ENCODE measurements around the gene HMGCS1.

The HMGCS1 gene

DNA sequence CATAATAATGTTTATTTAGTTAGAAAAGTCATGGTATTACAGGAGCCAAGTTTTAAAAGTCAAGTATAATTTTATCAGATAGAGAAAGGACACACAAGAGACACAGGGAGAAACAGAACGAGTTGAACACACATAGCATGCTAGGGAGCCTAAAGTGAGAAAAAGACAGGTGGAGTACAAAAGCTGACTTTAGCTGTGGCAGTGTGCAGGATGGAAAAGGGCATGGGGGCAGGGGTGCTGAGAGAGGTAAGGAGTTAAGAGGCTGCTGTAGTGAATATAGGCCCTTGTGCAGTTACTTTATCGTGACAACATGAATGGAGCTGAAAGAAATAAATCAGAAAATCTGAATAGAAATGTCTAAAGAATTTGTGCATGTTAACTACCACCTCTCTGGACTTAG lies 18.0 kb downstream of the HMGCS1 start:
- Histone ChIP-seq H3K27ac (ENCODE audit: low read length) (no peak overlapping the region), H3K4me1 (ENCODE audit: control insufficient read depth, low read depth, low read length) (no peaks in the 10 kb centered on the region), H3K36me3 (ENCODE audit: control insufficient read depth, low read depth, low read length) (peaks cover 83% of the 10 kb centered on the region)

DNA sequence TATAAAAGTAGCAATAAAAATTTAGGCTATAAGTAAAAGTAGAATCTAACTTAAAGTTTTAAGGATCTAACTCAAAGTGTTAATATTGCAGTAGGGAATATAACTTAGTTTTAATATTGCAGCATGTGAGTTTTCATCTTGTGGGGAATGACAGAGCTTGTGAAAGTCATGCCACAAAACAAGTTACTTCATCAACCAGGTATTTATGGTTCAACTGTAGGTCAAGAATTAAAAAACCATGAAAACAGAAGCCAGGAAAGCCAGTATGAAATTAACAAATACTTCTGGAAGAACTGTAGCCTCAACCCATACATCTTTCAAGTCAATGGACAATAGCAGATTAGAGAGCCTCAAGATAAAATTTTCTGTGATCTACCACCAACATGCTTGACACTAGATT lies 19.0 kb downstream of the HMGCS1 start:
- Histone ChIP-seq H3K9ac (ENCODE audit: low read length) (no peak overlapping the region), H3K36me3 (ENCODE audit: control insufficient read depth, low read depth, low read length) (peaks cover 91% of the 10 kb centered on the region), H3K4me1 (ENCODE audit: control insufficient read depth, low read depth, low read length) (no peaks in the 10 kb centered on the region), H3K4me3 (ENCODE audit: low read length) (no peak overlapping the region), H3K9me3 (ENCODE audit: control insufficient read depth, low read depth, low read length) (no peaks in the 10 kb centered on the region), H3K27me3 (ENCODE audit: control insufficient read depth, insufficient read depth, low read length) (no peaks in the 10 kb centered on the region), H3K27ac (ENCODE audit: low read length) (no peak overlapping the region)

More for the DNA sequence above, 18.0 kb downstream of the HMGCS1 start:
- no peak overlapping the region for H3K9ac ChIP-seq (ENCODE audit: low read length)
- no peaks in the 10 kb centered on the region for H3K9me3 ChIP-seq (ENCODE audit: control insufficient read depth, low read depth, low read length)
- H3K4me3 ChIP-seq (ENCODE audit: low read length) = no peak overlapping the region
- no peaks in the 10 kb centered on the region for H3K27me3 ChIP-seq (ENCODE audit: control insufficient read depth, insufficient read depth, low read length)

DNA sequence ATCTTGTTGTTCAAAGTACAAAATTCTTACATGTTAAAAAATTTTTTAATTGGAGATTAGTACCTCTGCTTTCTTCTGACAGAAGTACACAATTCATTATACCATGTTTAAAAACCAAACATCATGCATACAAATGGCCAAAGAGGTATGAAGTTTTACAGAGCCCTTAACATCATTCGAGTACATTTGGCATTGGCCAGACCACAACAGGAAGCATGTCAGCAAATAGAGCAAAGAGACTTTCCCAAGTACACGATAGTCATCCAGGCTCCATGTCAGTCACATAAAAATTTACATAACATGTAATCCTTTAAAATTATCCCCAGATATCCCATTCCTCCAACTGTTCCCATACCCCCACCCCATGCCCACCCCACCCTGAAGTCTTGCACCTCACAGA lies 22.5 kb downstream of the HMGCS1 start:
- Histone ChIP-seq H3K27ac (ENCODE audit: low read length) (no peak overlapping the region), H3K4me3 (ENCODE audit: low read length) (no peak overlapping the region), H3K36me3 (ENCODE audit: control insufficient read depth, low read depth, low read length) (peaks cover 83% of the 10 kb centered on the region), H3K4me1 (ENCODE audit: control insufficient read depth, low read depth, low read length) (no peaks in the 10 kb centered on the region), H3K9me3 (ENCODE audit: control insufficient read depth, low read depth, low read length) (no peaks in the 10 kb centered on the region), H3K27me3 (ENCODE audit: control insufficient read depth, insufficient read depth, low read length) (no peaks in the 10 kb centered on the region), H3K9ac (ENCODE audit: low read length) (no peak overlapping the region)

DNA sequence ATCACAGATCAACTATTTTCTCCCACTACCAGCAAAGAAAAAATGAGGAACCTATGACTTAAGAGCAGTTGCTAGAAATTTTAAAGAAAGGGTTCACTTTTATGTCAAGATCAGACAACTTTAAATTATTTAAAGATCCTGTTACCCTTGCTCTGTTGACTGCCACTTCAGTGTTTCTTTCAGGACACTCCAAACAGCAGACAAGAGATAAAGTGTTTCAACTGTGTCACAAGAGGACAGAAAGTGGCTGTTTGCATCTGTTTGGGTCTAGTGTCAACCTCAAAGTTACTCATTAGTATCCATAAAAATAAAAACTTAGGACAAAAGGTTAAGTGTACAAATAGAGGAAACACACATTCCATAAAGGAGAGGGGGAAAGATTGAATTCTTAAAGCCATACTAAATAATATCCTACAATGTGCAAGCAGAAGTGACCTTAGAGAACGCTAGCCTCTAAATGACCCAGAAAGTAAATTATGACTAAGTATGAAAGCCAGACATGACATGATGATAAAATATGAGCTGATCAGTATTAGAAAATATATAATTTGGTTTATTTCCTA lies 24.9 kb downstream of the HMGCS1 start:
- Histone ChIP-seq H3K4me1 (ENCODE audit: control insufficient read depth, low read depth, low read length) (no peaks in the 10 kb centered on the region), H3K36me3 (ENCODE audit: control insufficient read depth, low read depth, low read length) (peaks cover 59% of the 10 kb centered on the region), H3K9me3 (ENCODE audit: control insufficient read depth, low read depth, low read length) (no peaks in the 10 kb centered on the region), H3K27me3 (ENCODE audit: control insufficient read depth, insufficient read depth, low read length) (no peaks in the 10 kb centered on the region), H3K27ac (ENCODE audit: low read length) (no peak overlapping the region), H3K4me3 (ENCODE audit: low read length) (no peak overlapping the region), H3K9ac (ENCODE audit: low read length) (no peak overlapping the region)

DNA sequence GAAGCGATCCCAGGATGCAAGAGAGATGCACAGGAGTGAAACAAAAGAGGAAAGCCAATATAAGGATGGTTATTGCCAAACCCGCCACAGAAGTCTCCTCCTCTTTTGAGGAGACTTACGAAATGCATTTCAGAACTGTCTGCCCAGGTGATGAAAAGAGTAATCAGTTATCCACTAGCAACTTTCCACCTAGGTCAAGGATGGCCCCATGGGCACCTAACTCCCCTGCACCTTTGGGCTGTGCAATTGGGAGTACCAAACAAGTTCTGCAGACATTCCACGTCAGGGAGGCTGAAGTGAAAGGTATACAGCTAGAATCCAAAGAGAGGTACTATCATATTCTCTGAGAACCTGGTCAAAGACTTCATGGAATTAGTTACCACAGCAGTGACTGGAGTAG lies 25.7 kb downstream of the HMGCS1 start:
- no peaks in the 10 kb centered on the region for H3K4me1 ChIP-seq (ENCODE audit: control insufficient read depth, low read depth, low read length)
- no peak overlapping the region for H3K9ac ChIP-seq (ENCODE audit: low read length)
- peaks cover 51% of the 10 kb centered on the region for H3K36me3 ChIP-seq (ENCODE audit: control insufficient read depth, low read depth, low read length)
- H3K27me3 ChIP-seq (ENCODE audit: control insufficient read depth, insufficient read depth, low read length) = no peaks in the 10 kb centered on the region
- H3K9me3 ChIP-seq (ENCODE audit: control insufficient read depth, low read depth, low read length) = no peaks in the 10 kb centered on the region
- no peak overlapping the region for H3K4me3 ChIP-seq (ENCODE audit: low read length)
- H3K27ac ChIP-seq (ENCODE audit: low read length) = no peak overlapping the region

DNA sequence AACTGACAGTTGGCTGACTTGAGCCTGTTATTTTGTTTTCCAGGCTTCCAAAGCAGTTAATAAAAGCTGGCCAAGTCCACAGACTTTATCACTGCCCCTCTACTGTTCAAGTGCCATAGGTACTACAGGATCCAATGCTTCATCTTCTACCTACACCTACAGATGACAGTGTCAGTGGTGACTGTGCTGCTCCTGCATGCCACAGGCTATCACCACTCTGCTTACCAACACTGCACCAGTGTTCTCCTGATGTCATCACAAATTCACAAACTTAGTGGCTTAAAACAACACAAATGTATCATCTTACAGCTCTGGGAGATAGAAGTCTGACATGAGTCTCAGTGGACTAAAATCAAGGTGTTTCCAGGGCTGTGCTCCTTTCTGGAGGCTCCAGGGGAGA lies 26.6 kb downstream of the HMGCS1 start:
- H3K27ac ChIP-seq (ENCODE audit: low read length) = no peak overlapping the region
- H3K4me1 ChIP-seq (ENCODE audit: control insufficient read depth, low read depth, low read length) = no peaks in the 10 kb centered on the region
- no peaks in the 10 kb centered on the region for H3K9me3 ChIP-seq (ENCODE audit: control insufficient read depth, low read depth, low read length)
- H3K27me3 ChIP-seq (ENCODE audit: control insufficient read depth, insufficient read depth, low read length) = no peaks in the 10 kb centered on the region
- no peak overlapping the region for H3K4me3 ChIP-seq (ENCODE audit: low read length)
- H3K36me3 ChIP-seq (ENCODE audit: control insufficient read depth, low read depth, low read length) = peaks cover 45% of the 10 kb centered on the region
- H3K9ac ChIP-seq (ENCODE audit: low read length) = no peak overlapping the region

DNA sequence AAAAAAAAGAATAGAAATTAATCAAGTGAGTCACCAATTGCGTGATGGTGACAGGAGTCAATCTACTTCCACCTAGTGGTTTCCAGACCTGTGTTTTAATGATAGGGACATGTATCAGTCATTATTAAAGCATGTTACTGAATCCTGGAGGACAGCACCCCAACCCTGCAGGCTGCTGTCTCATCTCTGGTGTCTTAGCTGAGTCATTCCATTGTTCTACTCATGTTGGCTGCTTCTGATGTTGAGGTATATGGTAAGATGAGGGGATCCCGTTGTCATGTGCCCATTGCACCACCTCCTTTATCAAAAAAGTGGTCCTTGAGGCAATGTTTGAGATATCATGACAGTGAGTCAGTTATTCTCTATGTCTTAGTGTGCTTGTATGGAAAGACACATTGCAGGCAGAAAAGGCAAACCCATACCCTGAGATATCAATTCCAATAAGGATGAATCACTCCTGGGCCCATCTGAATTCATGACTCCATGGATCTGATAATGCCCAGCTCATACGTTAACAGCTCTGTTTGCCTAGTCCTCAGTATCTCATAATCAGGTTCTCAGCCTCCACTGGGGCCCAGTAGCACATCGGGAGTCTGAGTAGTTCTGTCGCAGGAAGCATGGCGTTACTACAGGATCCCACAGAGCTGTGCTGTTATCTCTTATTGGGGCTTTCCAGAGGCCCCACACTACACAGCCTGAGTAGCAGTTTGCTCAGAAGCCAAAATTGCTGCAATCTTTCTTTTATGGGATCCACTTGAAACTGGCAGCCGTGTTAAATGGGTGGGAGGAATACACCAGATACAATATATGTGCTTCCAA lies 31.2 kb downstream of the HMGCS1 start:
- peaks cover 3% of the 10 kb centered on the region for H3K36me3 ChIP-seq (ENCODE audit: control insufficient read depth, low read depth, low read length)
- H3K27ac ChIP-seq (ENCODE audit: low read length) = no peak overlapping the region
- no peaks in the 10 kb centered on the region for H3K9me3 ChIP-seq (ENCODE audit: control insufficient read depth, low read depth, low read length)
- no peak overlapping the region for H3K4me3 ChIP-seq (ENCODE audit: low read length)
- H3K27me3 ChIP-seq (ENCODE audit: control insufficient read depth, insufficient read depth, low read length) = no peaks in the 10 kb centered on the region
- H3K4me1 ChIP-seq (ENCODE audit: control insufficient read depth, low read depth, low read length) = no peaks in the 10 kb centered on the region
- no peak overlapping the region for H3K9ac ChIP-seq (ENCODE audit: low read length)

DNA sequence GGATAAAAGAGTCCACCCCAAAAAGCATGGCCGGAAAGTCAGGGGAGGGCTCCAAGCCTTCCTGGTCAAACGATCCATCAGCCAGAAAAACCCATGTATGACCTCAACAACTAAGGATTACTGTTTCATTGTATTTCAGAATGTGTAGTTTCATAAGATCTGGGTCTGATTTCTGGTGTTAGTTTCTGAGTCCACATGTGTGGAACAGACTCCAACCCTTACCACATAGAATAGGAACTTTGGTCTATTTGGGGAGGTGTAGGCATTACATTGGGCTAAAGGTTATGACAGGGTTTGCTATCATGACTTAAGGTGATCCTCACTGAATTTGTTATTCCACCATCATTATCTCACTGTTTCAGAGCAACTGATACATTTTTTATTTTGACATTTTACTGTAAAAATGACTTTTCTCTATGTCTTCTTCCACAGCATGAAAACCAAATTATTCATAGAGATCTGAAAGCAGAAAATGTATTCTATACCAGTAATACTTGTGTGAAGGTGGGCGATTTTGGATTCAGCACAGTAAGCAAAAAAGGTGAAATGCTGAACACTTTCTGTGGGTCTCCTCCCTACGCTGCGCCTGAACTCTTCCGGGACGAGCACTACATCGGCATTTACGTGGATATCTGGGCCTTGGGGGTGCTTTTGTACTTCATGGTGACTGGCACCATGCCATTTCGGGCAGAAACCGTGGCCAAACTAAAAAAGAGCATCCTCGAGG lies 33.5 kb downstream of the HMGCS1 start:
- no peak overlapping the region for H3K4me3 ChIP-seq (ENCODE audit: low read length)
- H3K27me3 ChIP-seq (ENCODE audit: control insufficient read depth, insufficient read depth, low read length) = no peaks in the 10 kb centered on the region
- no peaks in the 10 kb centered on the region for H3K9me3 ChIP-seq (ENCODE audit: control insufficient read depth, low read depth, low read length)
- H3K36me3 ChIP-seq (ENCODE audit: control insufficient read depth, low read depth, low read length) = no peaks in the 10 kb centered on the region
- no peaks in the 10 kb centered on the region for H3K4me1 ChIP-seq (ENCODE audit: control insufficient read depth, low read depth, low read length)
- H3K9ac ChIP-seq (ENCODE audit: low read length) = no peak overlapping the region
- no peak overlapping the region for H3K27ac ChIP-seq (ENCODE audit: low read length)

DNA sequence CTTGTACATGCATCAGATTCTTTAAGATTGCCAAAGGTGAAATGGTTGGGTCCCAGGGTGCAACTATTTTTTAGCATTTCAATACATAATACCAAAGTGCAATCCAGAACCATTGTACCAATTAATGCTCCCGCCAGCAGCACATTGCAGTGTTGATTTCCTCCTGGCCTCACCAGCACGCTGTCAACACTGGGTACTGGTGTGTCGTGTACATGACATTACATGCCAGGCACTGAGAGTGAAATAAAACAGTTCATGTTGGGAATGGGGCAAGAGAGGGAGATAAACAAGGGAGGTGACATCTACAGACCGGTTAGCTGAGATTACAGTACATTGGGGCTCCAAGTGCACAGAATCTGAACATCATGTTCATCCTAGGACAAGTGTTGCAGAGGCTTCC lies 37.8 kb downstream of the HMGCS1 start:
- H3K4me3 ChIP-seq (ENCODE audit: low read length) = no peak overlapping the region
- peaks cover 3% of the 10 kb centered on the region for H3K4me1 ChIP-seq (ENCODE audit: control insufficient read depth, low read depth, low read length)
- no peak overlapping the region for H3K27ac ChIP-seq (ENCODE audit: low read length)
- H3K36me3 ChIP-seq (ENCODE audit: control insufficient read depth, low read depth, low read length) = no peaks in the 10 kb centered on the region
- H3K27me3 ChIP-seq (ENCODE audit: control insufficient read depth, insufficient read depth, low read length) = no peaks in the 10 kb centered on the region
- no peak overlapping the region for H3K9ac ChIP-seq (ENCODE audit: low read length)
- no peaks in the 10 kb centered on the region for H3K9me3 ChIP-seq (ENCODE audit: control insufficient read depth, low read depth, low read length)

DNA sequence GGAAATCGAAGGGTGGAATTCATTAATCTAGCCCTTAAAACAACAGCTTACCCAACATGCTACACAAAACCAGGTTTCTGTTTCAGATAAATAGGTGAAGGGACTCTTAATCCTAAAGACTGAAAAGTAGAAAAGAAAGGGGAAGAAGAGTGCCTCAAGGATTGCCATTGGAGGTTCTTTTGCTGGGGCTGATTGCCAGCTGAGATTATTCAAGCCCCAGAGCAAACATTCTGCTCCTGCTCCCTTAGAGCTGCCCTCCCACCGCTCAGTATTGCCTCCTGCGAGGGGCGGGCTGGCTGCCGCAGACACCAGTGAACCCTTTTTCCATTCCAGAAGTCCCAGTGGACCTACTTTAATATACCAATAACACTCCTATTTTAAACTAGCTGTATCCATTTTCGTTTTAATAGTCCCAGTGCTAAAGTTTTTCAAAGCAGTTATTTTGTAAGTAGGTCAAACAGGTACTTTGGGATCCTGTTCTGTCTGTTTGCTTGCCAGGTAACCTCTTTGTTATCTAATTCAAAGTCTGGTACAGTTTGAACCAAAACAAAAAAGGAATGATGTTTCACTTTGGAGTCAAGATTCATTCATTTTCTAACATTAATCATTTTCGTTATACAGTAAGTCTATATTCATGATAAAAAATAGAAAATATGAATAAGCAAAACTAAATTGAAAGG lies 38.6 kb downstream of the HMGCS1 start:
- Histone ChIP-seq H3K9ac (ENCODE audit: low read length) (no peak overlapping the region), H3K4me3 (ENCODE audit: low read length) (no peak overlapping the region), H3K27me3 (ENCODE audit: control insufficient read depth, insufficient read depth, low read length) (no peaks in the 10 kb centered on the region), H3K4me1 (ENCODE audit: control insufficient read depth, low read depth, low read length) (peaks cover 3% of the 10 kb centered on the region), H3K27ac (ENCODE audit: low read length) (no peak overlapping the region), H3K9me3 (ENCODE audit: control insufficient read depth, low read depth, low read length) (no peaks in the 10 kb centered on the region), H3K36me3 (ENCODE audit: control insufficient read depth, low read depth, low read length) (no peaks in the 10 kb centered on the region)

DNA sequence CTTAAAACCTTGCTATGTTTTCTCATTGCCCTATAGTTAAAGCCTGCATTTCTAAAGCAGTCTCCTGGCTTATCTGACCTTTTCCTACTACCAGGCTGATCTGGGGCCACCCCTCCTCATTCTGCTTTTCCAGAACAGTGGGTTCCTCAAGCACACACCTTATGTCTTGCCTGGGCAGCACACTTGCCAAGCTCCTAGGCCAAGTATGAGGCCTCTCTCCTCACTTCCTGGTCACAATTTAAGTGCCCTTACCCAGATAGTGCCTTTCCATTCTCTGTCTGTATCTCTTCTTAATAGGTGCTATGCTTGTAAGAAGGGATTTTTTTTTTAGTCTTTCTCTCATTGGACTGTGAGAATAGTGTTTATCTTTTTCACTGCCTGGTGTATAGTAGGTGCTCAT lies 39.7 kb downstream of the HMGCS1 start:
- Histone ChIP-seq H3K9ac (ENCODE audit: low read length) (no peak overlapping the region), H3K27ac (ENCODE audit: low read length) (no peak overlapping the region), H3K27me3 (ENCODE audit: control insufficient read depth, insufficient read depth, low read length) (no peaks in the 10 kb centered on the region), H3K36me3 (ENCODE audit: control insufficient read depth, low read depth, low read length) (no peaks in the 10 kb centered on the region), H3K4me1 (ENCODE audit: control insufficient read depth, low read depth, low read length) (peaks cover 3% of the 10 kb centered on the region), H3K4me3 (ENCODE audit: low read length) (no peak overlapping the region), H3K9me3 (ENCODE audit: control insufficient read depth, low read depth, low read length) (no peaks in the 10 kb centered on the region)
